H9 (cell line): ENCODE results near the gene BACE1-AS. TPM values are rescaled to one million over a fixed set of nuclear protein-coding genes. Genes with fewer than 3 reads are reported as not detected.
A peak's percentile ranks its signal among the peaks of the same experiment; 100 is the strongest.

Experiments
- DNase-seq: peaks from one replicate; pipeline ENCODE4 v3.0.0-alpha.2; 2017
- H2AFZ ChIP-seq: one replicate; pipeline ENCODE4 v1.6.1; 2013; ENCODE audit warnings: mild to moderate bottlenecking, low read length, control low read depth, moderate library complexity
- H2AK5ac ChIP-seq: 2 replicates; pipeline ENCODE4 v1.6.1; 2013; ENCODE audit warnings: low read length, control low read depth, mixed read lengths; ENCODE audit not compliant: insufficient read length
- H2BK120ac ChIP-seq: one replicate; pipeline ENCODE4 v1.6.1; 2013; ENCODE audit warnings: low read depth, mild to moderate bottlenecking, low read length, control low read depth, inconsistent platforms; ENCODE audit not compliant: poor library complexity, severe bottlenecking
- H2BK12ac ChIP-seq: 2 replicates; pipeline ENCODE4 v1.6.1; 2013; ENCODE audit warnings: low read length, control low read depth, mixed read lengths, low read depth; ENCODE audit not compliant: insufficient read length
- H2BK15ac ChIP-seq: 2 replicates; pipeline ENCODE4 v1.6.1; 2013; ENCODE audit warnings: low read depth, low read length, control low read depth
- H2BK20ac ChIP-seq: one replicate; pipeline ENCODE4 v1.6.1; 2013; ENCODE audit warnings: low read depth, mild to moderate bottlenecking, low read length, control low read depth, inconsistent platforms; ENCODE audit not compliant: poor library complexity, severe bottlenecking
- H2BK5ac ChIP-seq: 2 replicates; pipeline ENCODE4 v1.6.1; 2013; ENCODE audit warnings: low read length, control low read depth, mixed read lengths; ENCODE audit not compliant: insufficient read length
- H3K14ac ChIP-seq: 2 replicates; pipeline ENCODE4 v1.6.1; 2013; ENCODE audit warnings: low read length, control low read depth; ENCODE audit not compliant: insufficient read depth
- H3K18ac ChIP-seq: 2 replicates; pipeline ENCODE4 v1.6.1; 2013; ENCODE audit warnings: low read depth, mild to moderate bottlenecking, mixed read lengths, low read length, control low read depth; ENCODE audit not compliant: insufficient read length
- H3K23ac ChIP-seq: 2 replicates; pipeline ENCODE4 v1.6.1; 2013; ENCODE audit warnings: low read length, control low read depth, mixed read lengths, low read depth; ENCODE audit not compliant: insufficient read length
- H3K23me2 ChIP-seq: 2 replicates; pipeline ENCODE4 v1.6.1; 2013; ENCODE audit warnings: low read depth, mild to moderate bottlenecking, mixed read lengths, low read length, control low read depth; ENCODE audit not compliant: insufficient read length, poor library complexity, severe bottlenecking
- H3K27ac ChIP-seq: 2 replicates; pipeline ENCODE4 v1.5.1; 2013; ENCODE audit warnings: low read length, control low read depth, mixed read lengths, low read depth; ENCODE audit not compliant: insufficient read length
- H3K27me3 ChIP-seq: 2 replicates; pipeline ENCODE4 v1.6.1; 2013; ENCODE audit warnings: low read length, control low read depth, inconsistent platforms; ENCODE audit not compliant: insufficient read depth
- H3K4ac ChIP-seq: 2 replicates; pipeline ENCODE4 v1.6.1; 2013; ENCODE audit warnings: low read depth, mild to moderate bottlenecking, control low read depth, inconsistent platforms, low read length, moderate library complexity
- H3K4me1 ChIP-seq: 2 replicates; pipeline ENCODE4 v1.6.1; 2013; ENCODE audit warnings: low read length, control low read depth, inconsistent platforms; ENCODE audit not compliant: insufficient read depth
- H3K4me2 ChIP-seq: 2 replicates; pipeline ENCODE4 v1.6.1; 2013; ENCODE audit warnings: low read length, control low read depth, mixed read lengths; ENCODE audit not compliant: insufficient read length, insufficient read depth
- H3K56ac ChIP-seq: 2 replicates; pipeline ENCODE4 v1.6.1; 2013; ENCODE audit warnings: low read depth, mild to moderate bottlenecking, mixed read lengths, low read length, control low read depth; ENCODE audit not compliant: insufficient read length
- H3K79me1 ChIP-seq: 2 replicates; pipeline ENCODE4 v1.6.1; 2013; ENCODE audit warnings: low read depth, mild to moderate bottlenecking, moderate library complexity, low read length, control low read depth, inconsistent platforms; ENCODE audit not compliant: insufficient read depth, poor library complexity, severe bottlenecking
- H3K79me2 ChIP-seq: 2 replicates; pipeline ENCODE4 v1.6.1; 2013; ENCODE audit warnings: low read length, control low read depth, inconsistent platforms; ENCODE audit not compliant: insufficient read depth
- H3K9ac ChIP-seq: 2 replicates; pipeline ENCODE4 v1.6.1; 2013; ENCODE audit warnings: low read length, control low read depth, mixed read lengths; ENCODE audit not compliant: insufficient read length; ENCODE audit errors: extremely low read depth
- H3K9me3 ChIP-seq: one replicate; pipeline ENCODE4 v1.6.1; 2013; ENCODE audit warnings: low read depth, low read length, inconsistent platforms; ENCODE audit not compliant: control insufficient read depth
- H3T11ph ChIP-seq: one replicate; pipeline ENCODE4 v1.6.1; 2013; ENCODE audit warnings: mild to moderate bottlenecking, low read length, control low read depth, inconsistent platforms
- H4K20me1 ChIP-seq: one replicate; pipeline ENCODE4 v1.6.1; 2013; ENCODE audit not compliant: control insufficient read depth, insufficient read length, insufficient read depth
- H4K5ac ChIP-seq: 2 replicates; pipeline ENCODE4 v1.6.1; 2013; ENCODE audit warnings: low read depth, mild to moderate bottlenecking, mixed read lengths, low read length, control low read depth; ENCODE audit not compliant: insufficient read length
- H4K8ac ChIP-seq: replicated peaks from 2 replicates; pipeline ENCODE4 v1.6.1; 2013; ENCODE audit warnings: low read length, control low read depth, mixed read lengths, low read depth; ENCODE audit not compliant: insufficient read length
- H4K91ac ChIP-seq: 2 replicates; pipeline ENCODE4 v1.6.1; 2013; ENCODE audit warnings: low read depth, mild to moderate bottlenecking, moderate library complexity, mixed read lengths, low read length, control low read depth; ENCODE audit not compliant: insufficient read length
- H3K27ac Mint-ChIP-seq, 3 experiments: 2 replicates in 2 of 3; 3 replicates in 1 of 3; pipeline ENCODE4 v1.8.0; 2020 to 2021; ENCODE audit warnings: mixed read lengths in 3 of 3, mild to moderate bottlenecking in 1 of 3, moderate library complexity in 1 of 3
- H3K27me3 Mint-ChIP-seq: 2 replicates; pipeline ENCODE4 v1.8.0; 2021; ENCODE audit warnings: low read depth, mild to moderate bottlenecking, moderate library complexity, mixed read lengths
- H3K36me3 Mint-ChIP-seq, 3 experiments: 2 replicates in 2 of 3; 3 replicates in 1 of 3; pipeline ENCODE4 v1.8.0; 2020 to 2021; ENCODE audit warnings: low read depth in 3 of 3, mixed read lengths in 3 of 3; ENCODE audit not compliant: insufficient read depth in 1 of 3
- H3K4me1 Mint-ChIP-seq, 2 experiments: 2 replicates each; pipeline ENCODE4 v1.8.0; 2020; ENCODE audit warnings: mixed read lengths in 2 of 2
- H3K4me3 Mint-ChIP-seq, 2 experiments: 2 replicates in 1 of 2; 3 replicates in 1 of 2; pipeline ENCODE4 v1.8.0; 2020 to 2021; ENCODE audit warnings: mild to moderate bottlenecking in 2 of 2, mixed read lengths in 2 of 2, moderate library complexity in 1 of 2
- H3K9me3 Mint-ChIP-seq, 2 experiments: 2 replicates in 1 of 2; 3 replicates in 1 of 2; pipeline ENCODE4 v1.8.0; 2020; ENCODE audit warnings: mild to moderate bottlenecking in 2 of 2, mixed read lengths in 2 of 2, moderate library complexity in 1 of 2
- CTCF ChIP-seq: fragments of 200-600 bp; sonication (generic); conservative IDR thresholded peaks from 3 replicates; pipeline ENCODE4 v1.8.0; 2021; ENCODE audit warnings: antibody characterized with exemption, mild to moderate bottlenecking
- whole genome bisulfite sequencing: extraction: QIAGEN DNeasy Blood & Tissue Kit; methylation state at CpG from one replicate; pipeline ENCODE4 v1.1.7; 2013; ENCODE audit warnings: missing lambda C conversion rate, low lambda C conversion rate, mixed read lengths; ENCODE audit not compliant: insufficient read length; ENCODE audit errors: extremely low coverage; 5-methylcytosine and 5-hydroxymethylcytosine counted together
- total RNA-seq: library from RNA; stranded (reverse); gene quantifications from 2 replicates; pipeline ENCODE4 v1.2.1, GENCODE V29; 2021

BACE1-AS gene
- total RNA-seq, 1 experiment from 2014 or later = 9.9 TPM

GRCh38 chr11:117315285-117316196 is 24.4 kb downstream of the BACE1-AS start:
- no peak for DNase-seq
- peaks cover 10% of the 10 kb centered on the region for H3K23me2 ChIP-seq
- H4K5ac ChIP-seq = no peak overlapping the region
- no peak overlapping the region for H2AFZ ChIP-seq
- no CpG with 5 or more reads among the region's 62 CpGs for WGBS
- H2BK20ac ChIP-seq = no peak overlapping the region
- H3K36me3 Mint-ChIP-seq = no peaks in the 10 kb centered on the region
- H3K18ac ChIP-seq = no peak overlapping the region
- peak overlapping the region; percentile 65 to 79 for H3K4me3 Mint-ChIP-seq
- H3K4me2 ChIP-seq = peak overlapping the region; percentile 36
- no peak overlapping the region for H2BK12ac ChIP-seq
- H3T11ph ChIP-seq = no peak overlapping the region
- H3K56ac ChIP-seq = no peak overlapping the region
- H3K27me3 Mint-ChIP-seq = peaks cover 7% of the 10 kb centered on the region
- H4K8ac ChIP-seq = no peak overlapping the region
- no peaks in the 10 kb centered on the region for H3K27me3 ChIP-seq
- H3K27ac ChIP-seq = no peak overlapping the region
- H3K4me1 ChIP-seq = no peaks in the 10 kb centered on the region
- no peaks in the 10 kb centered on the region for H3K79me2 ChIP-seq
- H4K20me1 ChIP-seq = no peaks in the 10 kb centered on the region
- no peak for TF ChIP-seq CTCF
- H3K23ac ChIP-seq = no peak overlapping the region
- peaks cover 13 to 15% of the 10 kb centered on the region in 2 experiments for H3K4me1 Mint-ChIP-seq
- no peak overlapping the region for H4K91ac ChIP-seq
- no peaks in the 10 kb centered on the region for H3K9me3 ChIP-seq
- no peak overlapping the region for H3K9ac ChIP-seq
- H3K14ac ChIP-seq = no peak overlapping the region
- H3K27ac Mint-ChIP-seq = no peak overlapping the region
- H2BK5ac ChIP-seq = no peak overlapping the region
- no peaks in the 10 kb centered on the region for H3K79me1 ChIP-seq
- H3K4ac ChIP-seq = no peak overlapping the region
- H2BK120ac ChIP-seq = no peak overlapping the region
- no peaks in the 10 kb centered on the region for H3K9me3 Mint-ChIP-seq
- H2BK15ac ChIP-seq = no peak overlapping the region
- no peak overlapping the region for H2AK5ac ChIP-seq
